HG03521 (cell line): ENCODE data around the gene LZTS3.
"Not testable (repeated sequence)": the region's sequence is repeated elsewhere in the genome, so short reads cannot be mapped to it uniquely, and the experiment has no call there.

Source experiments
- ATAC-seq: cut with Tn5 transposase; IDR thresholded peaks from one replicate; pipeline ENCODE4 v1.9.1; 2021; ENCODE audit warnings: mild to moderate bottlenecking, moderate library complexity; ENCODE audit not compliant: unreplicated experiment

Gene LZTS3

GRCh38 chr20:3193806-3194616 is 20.7 kb upstream of the LZTS3 start:
- ATAC-seq, result no peak

- ATAC-seq, result no peak
Measured at GRCh38 chr20:3192226-3193015, 19.1 kb upstream of the LZTS3 start.

GRCh38 chr20:3190681-3191111 is 17.3 kb upstream of the LZTS3 start:
- ATAC-seq, result no peak

GRCh38 chr20:3189561-3190131 is 16.3 kb upstream of the LZTS3 start:
- ATAC-seq, result no peak

- ATAC-seq, result no peak
Measured at GRCh38 chr20:3188823-3189413, 15.6 kb upstream of the LZTS3 start.

- ATAC-seq, result not testable (repeated sequence)
Measured at GRCh38 chr20:3187861-3188260, 14.5 kb upstream of the LZTS3 start.

GRCh38 chr20:3183896-3184612 is 10.7 kb upstream of the LZTS3 start:
- ATAC-seq, result no peak

- not testable (repeated sequence) for ATAC-seq
Measured at GRCh38 chr20:3182429-3182828, 9.1 kb upstream of the LZTS3 start.

- no peak for ATAC-seq
Measured at GRCh38 chr20:3181270-3181669, 7.9 kb upstream of the LZTS3 start.

GRCh38 chr20:3180319-3180718 is 7.0 kb upstream of the LZTS3 start:
- ATAC-seq, result no peak

- no peak for ATAC-seq
Measured at GRCh38 chr20:3177746-3178485, 4.6 kb upstream of the LZTS3 start.

- no peak for ATAC-seq
Measured at GRCh38 chr20:3175270-3175669, 1.9 kb upstream of the LZTS3 start.

- ATAC-seq, result no peak
Measured at GRCh38 chr20:3174442-3175261, 1.3 kb upstream of the LZTS3 start.

GRCh38 chr20:3173610-3174441 is 477 bp upstream of the LZTS3 start:
- peak; percentile 86 for ATAC-seq

- ATAC-seq, result no peak
Measured at GRCh38 chr20:3172126-3172932, 1.0 kb downstream of the LZTS3 start.

- ATAC-seq, result no peak
Measured at GRCh38 chr20:3171391-3172125, 1.8 kb downstream of the LZTS3 start.
